C1 segment of cervical spinal cord (tissue), 14 donors: ENCODE measurements around the gene BBS9.

ENCODE experiments used
- DNase-seq, 14 donors: peaks; one replicate each; lab custom pipeline; 2025; lab: John Stamatoyannopoulos, UW

BBS9 gene

DNA sequence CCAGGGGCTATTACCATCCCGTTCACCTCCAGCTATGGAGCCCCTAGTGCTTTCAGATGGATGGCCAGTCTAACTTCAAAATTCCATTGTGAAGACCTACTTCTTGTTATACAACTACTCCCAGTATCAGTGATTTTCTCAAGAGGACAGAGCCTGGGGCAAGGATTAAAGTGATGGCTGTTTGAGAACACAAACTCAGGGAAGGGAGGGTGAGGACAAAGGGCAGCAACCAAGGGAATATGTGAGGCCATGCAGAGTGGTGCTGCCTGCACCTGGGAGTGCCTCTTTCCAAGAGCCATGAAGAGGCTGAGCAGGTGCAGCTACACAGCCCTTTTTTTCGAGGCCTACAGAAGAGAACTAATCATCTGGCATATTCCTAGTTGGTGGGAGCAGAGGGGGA, 472.5 kb downstream of the BBS9 start:
- DNase-seq: no peak

DNA sequence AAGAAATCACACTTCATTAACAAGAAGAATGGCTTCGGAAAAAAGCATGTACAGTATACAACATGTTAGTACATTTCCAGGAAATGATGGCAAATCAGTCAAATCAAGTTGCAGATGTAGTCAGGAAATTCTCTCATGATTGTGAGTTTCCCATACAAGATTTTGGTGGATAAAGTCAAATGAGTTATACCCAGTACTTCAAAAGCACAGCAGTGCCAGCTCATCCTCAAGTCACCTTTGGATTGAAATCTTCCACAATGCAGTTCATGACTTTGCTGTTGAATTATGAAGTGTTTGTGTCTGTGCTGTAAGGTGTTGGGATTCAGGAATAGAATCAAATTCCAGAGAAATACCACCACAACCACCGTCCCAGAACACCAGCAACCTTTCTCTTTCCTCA, 474.7 kb downstream of the BBS9 start:
- DNase-seq: no peak

DNA sequence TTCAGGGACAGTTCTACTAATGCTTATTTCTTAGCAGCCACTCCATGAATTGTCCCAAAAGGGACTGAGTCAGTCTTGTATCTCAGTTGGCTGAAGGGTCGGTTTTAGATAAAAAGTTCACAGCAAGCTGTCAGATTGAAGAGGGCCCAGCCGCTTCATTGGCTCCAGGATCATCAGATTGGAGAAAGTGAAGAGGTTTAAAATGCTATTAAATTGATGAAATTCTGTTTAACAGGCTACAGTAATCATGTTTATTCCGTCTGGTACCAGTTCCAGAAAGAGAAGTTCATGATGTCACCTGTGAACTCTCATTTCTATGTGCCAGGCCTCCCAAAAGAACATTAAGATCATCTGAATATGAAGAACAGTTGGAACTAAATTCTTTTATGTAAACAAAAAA, 481.6 kb downstream of the BBS9 start:
- DNase-seq: no peak

GRCh38 chr7:33612442-33612841, 483.1 kb downstream of the BBS9 start:
- no peak for DNase-seq

DNA sequence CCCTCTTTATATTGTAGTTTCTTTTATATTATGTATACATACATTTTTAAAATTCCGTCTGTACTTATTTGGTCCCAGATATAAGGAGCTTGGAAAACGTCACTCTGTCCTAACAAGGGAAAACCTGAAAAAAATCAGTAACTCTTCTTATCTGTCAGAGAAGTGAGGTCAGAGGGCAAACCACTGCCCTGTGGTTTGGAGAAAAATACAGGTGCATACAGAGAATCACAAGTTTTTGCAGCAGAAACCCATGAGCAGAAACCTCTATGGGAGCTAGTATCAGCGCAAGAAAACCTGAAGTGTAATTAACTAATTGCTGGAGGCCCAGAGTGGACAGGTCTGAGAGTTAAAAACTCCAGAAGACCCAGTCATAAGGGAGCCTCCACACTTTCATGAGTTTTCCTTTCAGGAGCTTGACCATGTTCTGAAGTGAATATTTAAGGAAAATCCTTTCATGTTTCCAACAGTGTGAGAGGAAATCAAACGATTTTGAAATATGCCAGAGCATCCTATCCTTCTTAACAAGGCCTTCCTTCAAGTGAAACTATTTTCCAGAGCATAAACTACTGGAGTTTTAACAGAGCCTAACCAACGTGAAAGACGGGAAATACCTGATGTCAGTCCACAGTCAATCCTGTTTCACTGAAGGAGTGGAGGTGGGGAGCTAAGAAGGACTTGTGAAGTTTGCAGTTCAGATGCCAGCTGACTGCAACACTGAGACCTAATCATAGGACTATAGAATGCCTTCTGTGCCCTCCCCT, 485.2 kb downstream of the BBS9 start:
- no peak for DNase-seq

- no peak for DNase-seq
These were observed 487.4 kb downstream of the BBS9 start for GRCh38 chr7:33616752-33617151.

DNA sequence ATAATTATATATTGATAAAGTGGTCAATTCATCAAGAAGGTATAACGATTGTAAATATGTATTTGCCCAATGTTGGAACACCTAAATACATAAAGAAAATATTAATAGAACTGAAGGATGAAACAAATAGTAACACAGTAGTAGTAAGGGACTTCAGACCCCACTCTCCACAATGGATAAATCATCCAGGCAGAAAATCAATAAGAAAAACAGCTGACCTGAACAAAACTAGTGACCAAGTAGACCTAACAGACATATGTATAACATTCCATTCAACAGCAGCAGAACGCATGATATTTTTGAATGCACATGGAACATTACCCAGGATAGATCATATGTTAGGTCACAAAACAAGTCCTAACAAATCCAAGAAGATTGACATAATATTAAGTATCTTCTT, 489.9 kb downstream of the BBS9 start:
- DNase-seq: no peak

- no peak for DNase-seq
These were observed 493.9 kb downstream of the BBS9 start for GRCh38 chr7:33623267-33623666.

DNA sequence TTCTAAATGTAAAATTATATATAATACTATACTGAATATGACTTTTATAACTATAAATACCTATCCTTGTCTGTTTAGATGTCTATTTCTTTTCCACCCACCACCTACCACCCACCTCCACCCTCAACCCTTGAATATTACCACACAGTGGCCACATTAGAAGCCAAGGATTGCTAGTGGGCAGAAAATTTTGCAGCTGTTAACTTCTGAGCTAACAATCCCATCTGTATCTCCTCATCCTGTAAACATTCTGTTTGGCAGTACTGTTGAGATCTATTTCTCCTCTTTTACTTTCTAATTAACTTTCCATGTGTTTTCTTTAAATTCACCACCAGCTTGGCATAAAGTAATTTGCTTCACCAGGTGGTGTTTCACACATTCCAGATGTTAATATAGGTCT, 494.9 kb downstream of the BBS9 start:
- no peak for DNase-seq

GRCh38 chr7:33626869-33627268, 497.5 kb downstream of the BBS9 start:
- DNase-seq: no peak

DNA sequence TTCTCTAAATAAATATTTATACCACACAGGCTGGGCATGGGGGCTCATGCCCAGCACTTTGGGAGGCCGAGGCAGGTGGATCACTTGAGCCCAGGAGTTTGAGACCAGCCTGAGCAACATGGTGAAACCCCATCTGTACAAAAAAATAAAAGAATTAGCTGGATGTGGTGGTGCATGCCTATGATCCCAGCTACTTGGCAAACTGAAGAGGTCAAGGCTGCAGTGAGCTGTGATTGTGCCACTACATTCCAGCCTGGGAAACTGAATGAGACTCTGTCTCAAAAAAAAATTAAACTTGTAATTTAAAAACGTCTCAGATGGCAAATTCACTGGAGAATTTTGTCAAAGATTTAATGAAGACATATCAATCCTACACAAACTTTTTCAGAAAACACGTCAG, 498.4 kb downstream of the BBS9 start:
- no peak for DNase-seq

- no peak for DNase-seq
These were observed 499.5 kb downstream of the BBS9 start for GRCh38 chr7:33628894-33629293.

- DNase-seq: no peak
These were observed 501.0 kb downstream of the BBS9 start for GRCh38 chr7:33630359-33630758.

- no peak for DNase-seq
These were observed 503.0 kb downstream of the BBS9 start for GRCh38 chr7:33632322-33632721.

GRCh38 chr7:33632840-33633525, 503.6 kb downstream of the BBS9 start:
- DNase-seq: no peak

GRCh38 chr7:33634606-33635005, 505.2 kb downstream of the BBS9 start:
- DNase-seq: no peak

DNA sequence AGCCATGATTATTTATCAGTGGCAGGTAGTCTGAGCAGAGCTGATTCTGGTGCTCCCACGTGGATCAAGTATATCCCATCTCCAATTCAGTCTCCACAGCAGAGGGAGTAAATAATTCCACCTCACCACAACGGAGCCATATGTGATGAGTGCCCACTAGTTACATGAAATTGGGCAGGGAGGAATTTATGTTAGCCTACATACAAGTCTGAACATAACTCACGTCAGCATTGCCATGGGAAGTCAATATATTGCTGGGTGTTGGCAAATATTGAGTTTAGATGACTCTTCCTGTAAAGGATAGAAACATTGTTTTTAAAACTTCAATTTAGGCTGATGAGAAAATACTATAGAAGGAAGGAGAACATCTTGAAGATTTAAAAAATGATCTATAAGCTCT, 507.0 kb downstream of the BBS9 start:
- no peak for DNase-seq

- DNase-seq: no peak
These were observed 510.3 kb downstream of the BBS9 start for GRCh38 chr7:33639552-33640197.

- DNase-seq: no peak
These were observed 511.4 kb downstream of the BBS9 start for GRCh38 chr7:33640741-33641140.

DNA sequence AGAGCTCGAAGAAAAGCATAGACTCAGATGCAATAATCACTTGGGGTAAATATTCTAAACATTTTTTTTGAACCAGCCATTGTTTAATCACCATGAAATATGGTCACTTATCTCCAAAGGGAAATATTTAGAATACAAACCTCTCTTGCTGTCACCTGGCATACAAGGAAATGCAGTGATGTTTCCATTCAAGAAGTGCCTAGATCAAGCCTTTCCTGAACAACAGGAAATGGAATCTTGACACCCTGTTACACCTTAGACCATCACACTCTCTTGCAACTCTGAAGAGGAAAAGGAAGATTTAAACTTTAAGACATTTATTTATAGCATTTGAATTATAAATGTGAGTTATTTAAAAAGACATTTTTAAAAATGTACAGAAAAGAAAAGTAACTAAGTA, 512.9 kb downstream of the BBS9 start:
- no peak for DNase-seq

DNA sequence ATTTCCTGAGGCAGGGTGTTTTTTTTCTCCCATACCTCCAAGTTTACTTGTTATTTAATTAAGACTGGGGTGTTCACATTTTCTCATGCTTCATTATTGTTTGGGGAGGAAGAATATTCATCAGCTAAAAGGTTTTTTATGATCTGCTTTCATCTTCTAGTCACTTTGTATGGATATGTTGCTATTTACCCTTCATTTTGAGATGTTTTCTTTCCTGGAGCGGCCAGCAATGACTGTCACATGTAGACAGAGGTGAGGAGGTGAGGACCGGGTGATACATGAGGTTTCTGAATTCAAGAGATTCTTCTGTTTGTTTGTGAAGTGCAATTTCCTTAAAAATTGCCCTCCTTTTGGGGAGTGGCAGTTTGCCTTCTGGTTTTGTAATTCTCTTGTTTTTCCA, 514.2 kb downstream of the BBS9 start:
- DNase-seq: no peak

DNA sequence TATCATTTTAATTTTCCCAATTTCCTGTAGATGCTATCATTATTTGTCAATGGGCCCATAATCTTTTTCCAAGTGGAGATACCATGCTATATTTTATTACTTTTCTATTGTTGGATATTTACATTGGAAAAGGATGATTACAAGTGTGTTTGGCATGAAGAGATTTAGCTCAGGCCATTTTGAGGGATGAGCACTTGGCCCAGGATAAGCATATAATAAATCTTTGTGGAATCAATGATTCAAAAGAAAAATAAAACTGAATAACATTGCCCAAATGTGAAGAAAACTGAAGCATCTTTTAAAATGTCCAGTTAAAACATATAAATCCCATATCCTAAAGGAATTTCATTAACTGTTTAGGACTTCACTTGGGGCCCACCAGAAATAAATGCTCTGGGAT, 515.1 kb downstream of the BBS9 start:
- DNase-seq: no peak

GRCh38 chr7:33645104-33645503, 515.7 kb downstream of the BBS9 start:
- no peak for DNase-seq
